Endothelial cell of umbilical vein (primary cell): Measurements from ENCODE around the gene PCGF2. TPM values are rescaled to one million over a fixed set of nuclear protein-coding genes. Genes with fewer than 3 reads are reported as not detected.

Source experiments
- BruUV-seq: library from RNA; stranded (reverse); fragments of 400-500 nt; replicated peaks from 2 replicates; lab custom pipeline; 2021; lab: Mats Ljungman, UMichigan
- CTCF ChIA-PET: fragments of 300-600, 350-600 bp; sonication (Branson Sonifier 250); formaldehyde crosslinking; loops from one replicate; lab custom pipeline; 2021; ENCODE audit warnings: antibody characterized with exemption, inconsistent platforms; lab: Charles Lee
- POLR2A ChIA-PET: fragments of 300-600, 350-600 bp; sonication (Branson Sonifier 250); formaldehyde crosslinking; loops from one replicate; lab custom pipeline; 2021; ENCODE audit warnings: antibody characterized with exemption, inconsistent platforms; lab: Charles Lee
- DNase-seq: peaks from one replicate; pipeline ENCODE4 v3.0.0-alpha.2; 2011; ENCODE audit warnings: low read depth, low spot score
- FAIRE-seq: peaks from 2 replicates; lab custom pipeline; 2011; peaks lifted over from hg19 to GRCh38; lab: Jason Lieb, UNC
- H2AFZ ChIP-seq: 2 replicates; pipeline ENCODE4 v1.6.0; 2012; ENCODE audit warnings: low read depth, low read length, control low read depth, inconsistent platforms
- H3K27ac ChIP-seq: 2 replicates; pipeline ENCODE4 v1.5.1; 2011; ENCODE audit warnings: low read depth, mild to moderate bottlenecking, control low read depth, low read length, moderate library complexity; ENCODE audit not compliant: insufficient read depth
- H3K27me3 ChIP-seq, 2 experiments: 2 replicates each; pipeline versions ENCODE4 v1.6.0 to v1.6.1; 2011; ENCODE audit warnings: low read length in 2 of 2, mixed read lengths in 1 of 2; ENCODE audit not compliant: control insufficient read depth in 2 of 2, insufficient read depth in 2 of 2
- H3K36me3 ChIP-seq, 2 experiments: 2 replicates in 1 of 2; 3 replicates in 1 of 2; pipeline ENCODE4 v1.5.1; 2011; ENCODE audit warnings: low read length in 2 of 2, mild to moderate bottlenecking in 1 of 2, moderate library complexity in 1 of 2; ENCODE audit not compliant: control insufficient read depth in 2 of 2, insufficient read depth in 2 of 2; ENCODE audit errors: extremely low read depth in 1 of 2
- H3K4me1 ChIP-seq: 3 replicates; pipeline ENCODE4 v1.5.1; 2011; ENCODE audit warnings: mild to moderate bottlenecking, low read length; ENCODE audit not compliant: control insufficient read depth, insufficient read depth; ENCODE audit errors: extremely low read depth
- H3K4me2 ChIP-seq: 2 replicates; pipeline ENCODE4 v1.6.1; 2011; ENCODE audit warnings: low read length, control low read depth, mixed read lengths; ENCODE audit not compliant: insufficient read depth
- H3K4me3 ChIP-seq, 3 experiments: fragments of 200-600 bp in 1 of 3; sonication (generic), shearing (Covaris generic) in 1 of 3; replicated peaks in 1 of 3; 2 replicates each; pipeline ENCODE4 v1.5.1; 2011 to 2016; ENCODE audit warnings: control low read depth in 3 of 3, low read length in 3 of 3, mild to moderate bottlenecking in 2 of 3, inconsistent platforms in 1 of 3, low read depth in 1 of 3, moderate library complexity in 1 of 3; ENCODE audit not compliant: insufficient read depth in 1 of 3
- H3K79me2 ChIP-seq: 2 replicates; pipeline ENCODE4 v1.6.0; 2012; ENCODE audit warnings: low read length, inconsistent platforms; ENCODE audit not compliant: control insufficient read depth, insufficient read depth
- H3K9ac ChIP-seq: replicated peaks from 2 replicates; pipeline ENCODE3; 2011; ENCODE audit warnings: low read length, control low read depth; ENCODE audit not compliant: insufficient read depth; ENCODE audit errors: extremely low read depth
- H3K9me1 ChIP-seq: replicated peaks from 3 replicates; pipeline ENCODE4 v1.6.0; 2011; ENCODE audit warnings: mild to moderate bottlenecking, low read length; ENCODE audit not compliant: control insufficient read depth, insufficient read depth; ENCODE audit errors: extremely low read depth
- H3K9me3 ChIP-seq: replicated peaks from 2 replicates; pipeline ENCODE4 v1.5.1; 2012; ENCODE audit warnings: low read length, inconsistent platforms; ENCODE audit not compliant: control insufficient read depth, insufficient read depth
- H4K20me1 ChIP-seq: replicated peaks from 2 replicates; pipeline ENCODE3; 2011; ENCODE audit warnings: mild to moderate bottlenecking, low read length; ENCODE audit not compliant: control insufficient read depth, insufficient read depth; ENCODE audit errors: extremely low read depth
- CTCF ChIP-seq, 2 donors: IDR thresholded peaks; 1 replicate in 1 of 2; 2 replicates in 1 of 2; pipeline ENCODE4 v1.5.1; 2011; ENCODE audit warnings: low read length in 2 of 2, mild to moderate bottlenecking in 2 of 2, moderate library complexity in 2 of 2, control low read depth in 1 of 2, inconsistent platforms in 1 of 2, low read depth in 1 of 2; ENCODE audit not compliant: insufficient read depth in 1 of 2; ENCODE audit errors: extremely low read depth in 1 of 2
- EZH2 ChIP-seq: IDR thresholded peaks from 2 replicates; pipeline ENCODE4 v1.6.1; 2012; ENCODE audit warnings: borderline replicate concordance, low read depth, mild to moderate bottlenecking, moderate library complexity, low read length, inconsistent platforms; ENCODE audit not compliant: severe bottlenecking
- FOS ChIP-seq: IDR thresholded peaks from 2 replicates; pipeline ENCODE4 v1.6.1; 2011; ENCODE audit warnings: mild to moderate bottlenecking, low read length, moderate library complexity, borderline replicate concordance; ENCODE audit not compliant: insufficient read depth
- GATA2 ChIP-seq: IDR thresholded peaks from 2 replicates; pipeline ENCODE4 v1.7.0; 2011; ENCODE audit warnings: low read depth, mild to moderate bottlenecking, moderate library complexity, mixed read lengths, low read length; ENCODE audit not compliant: insufficient read length, insufficient read depth
- JUN ChIP-seq: IDR thresholded peaks from 2 replicates; pipeline ENCODE4 v1.6.1; 2011; ENCODE audit warnings: borderline replicate concordance, low read depth; ENCODE audit not compliant: insufficient read length, insufficient read depth
- MAX ChIP-seq: IDR thresholded peaks from 2 replicates; pipeline ENCODE4 v1.6.1; 2011; ENCODE audit not compliant: insufficient read depth, insufficient read length
- MYC ChIP-seq: IDR thresholded peaks from one replicate; pipeline ENCODE4 v1.6.1; 2011; ENCODE audit warnings: mild to moderate bottlenecking, low read depth, low read length
- POLR2A ChIP-seq: IDR thresholded peaks from 2 replicates; pipeline ENCODE4 v1.6.1; 2012; ENCODE audit warnings: low read depth, mild to moderate bottlenecking, control low read depth, low read length
- POLR2AphosphoS5 ChIP-seq: IDR thresholded peaks from 2 replicates; pipeline ENCODE4 v1.6.1; 2012; ENCODE audit warnings: low read depth, mild to moderate bottlenecking, control low read depth, low read length, moderate library complexity; ENCODE audit not compliant: insufficient read depth
- dilution Hi-C: fragments of 300-500 bp; cut with MboI; formaldehyde crosslinking; loops from one replicate; pipeline ENCODE4 v1.15.0; 2019; ENCODE audit warnings: low sequenced_read_pairs; ENCODE audit not compliant: extremely low pct_ligation_motif_present
- intact Hi-C: fragments of 100-400 bp; cut with micrococcal nuclease; formaldehyde crosslinking; loops from one replicate; pipeline ENCODE4 v1.10.0; 2022
- polyA plus RNA-seq, 4 experiments: library from polyadenylated mRNA; depleted of rRNA in 3 of 4; stranded (reverse) in 3 of 4; unstranded in 1 of 4; fragments of >200 nt; gene quantifications; 2 replicates each; pipeline versions ENCODE4 v1.2.1 to v1.2.3, GENCODE V29; 2011 to 2012; ENCODE audit warnings: missing spikeins in 1 of 4
- total RNA-seq: library from RNA; stranded (reverse); gene quantifications from 2 replicates; pipeline ENCODE4 v1.2.3, GENCODE V29; 2021

Gene PCGF2
- total and polyA plus RNA-seq, 2 donors (not counting 3 experiments of a cell fraction or from before 2014, with no cell fraction given): 39.8 to 78.4 TPM

- no peaks in the 10 kb centered on the region for H3K9me3 ChIP-seq
- H3K9ac ChIP-seq: no peak overlapping the region
- no peak overlapping the region for H3K4me3 ChIP-seq
- TF ChIP-seq POLR2A (no peak), JUN (no peak), MYC (no peak), CTCF (IDR thresholded peaks at IDR 0.05; ENCODE audit: extremely low read depth in 1 of 2, insufficient read depth in 1 of 2, low read depth in 1 of 2, low read length in 2 of 2) (no peak), EZH2 (no peak), FOS (no peak), MAX (no peak), GATA2 (no peak), POLR2AphosphoS5 (no peak)
- H3K9me1 ChIP-seq: no peaks in the 10 kb centered on the region
- no TSS peak for BruUV-seq
- H3K27ac ChIP-seq: no peak overlapping the region
- intact Hi-C loops (no loop called here), dilution Hi-C loops (no loop called here)
- CTCF ChIA-PET: no interaction called here
- peaks cover 0 to 37% of the 10 kb centered on the region in 2 experiments for H3K36me3 ChIP-seq
- no peaks in the 10 kb centered on the region for H4K20me1 ChIP-seq
- H3K79me2 ChIP-seq: peaks cover 4% of the 10 kb centered on the region
- H3K4me2 ChIP-seq: no peak overlapping the region
- POLR2A ChIA-PET: no interaction called here
- H2AFZ ChIP-seq: no peak overlapping the region
- FAIRE-seq (no peak), DNase-seq (no peak)
- peaks cover 3% of the 10 kb centered on the region for H3K4me1 ChIP-seq
- no peaks in the 10 kb centered on the region for H3K27me3 ChIP-seq
Observed at GRCh38 chr17:38711792-38712571, 36.2 kb downstream of the PCGF2 start.
